ENCODE results near the gene ICA1L.

The ICA1L gene

GRCh38 chr2:202757339-202757738, 114.2 kb downstream of the ICA1L start:
- H3K4me3 ChIP-seq (ENCODE audit: control insufficient read depth, low read depth, low read length): no peak overlapping the region
- no peak for DNase-seq (ENCODE audit: low read depth)
- no peak for TF ChIP-seq CTCF (conservative IDR thresholded peaks at IDR 0.05; ENCODE audit: control insufficient read depth, insufficient read depth, low read depth, low read length)

- TF ChIP-seq CTCF (conservative IDR thresholded peaks at IDR 0.05; ENCODE audit: control insufficient read depth, insufficient read depth, low read depth, low read length): no peak
- no peak for DNase-seq (ENCODE audit: low read depth)
- H3K4me3 ChIP-seq (ENCODE audit: control insufficient read depth, low read depth, low read length): no peak overlapping the region
These were observed 115.0 kb downstream of the ICA1L start for GRCh38 chr2:202756598-202756997.

- no peak overlapping the region for H3K4me3 ChIP-seq (ENCODE audit: control insufficient read depth, low read depth, low read length)
- no peak for DNase-seq (ENCODE audit: low read depth)
- TF ChIP-seq CTCF (conservative IDR thresholded peaks at IDR 0.05; ENCODE audit: control insufficient read depth, insufficient read depth, low read depth, low read length): no peak
These were observed 116.6 kb downstream of the ICA1L start for GRCh38 chr2:202754936-202755335.

GRCh38 chr2:202752071-202752470, 119.5 kb downstream of the ICA1L start:
- no peak overlapping the region for H3K4me3 ChIP-seq (ENCODE audit: control insufficient read depth, low read depth, low read length)
- no peak for DNase-seq (ENCODE audit: low read depth)
- no peak for TF ChIP-seq CTCF (conservative IDR thresholded peaks at IDR 0.05; ENCODE audit: control insufficient read depth, insufficient read depth, low read depth, low read length)

GRCh38 chr2:202750763-202751427, 120.7 kb downstream of the ICA1L start:
- TF ChIP-seq CTCF (conservative IDR thresholded peaks at IDR 0.05; ENCODE audit: control insufficient read depth, insufficient read depth, low read depth, low read length): no peak
- H3K4me3 ChIP-seq (ENCODE audit: control insufficient read depth, low read depth, low read length): no peak overlapping the region
- DNase-seq (ENCODE audit: low read depth): no peak

GRCh38 chr2:202749477-202749876, 122.1 kb downstream of the ICA1L start:
- no peak overlapping the region for H3K4me3 ChIP-seq (ENCODE audit: control insufficient read depth, low read depth, low read length)
- no peak for DNase-seq (ENCODE audit: low read depth)
- TF ChIP-seq CTCF (conservative IDR thresholded peaks at IDR 0.05; ENCODE audit: control insufficient read depth, insufficient read depth, low read depth, low read length): no peak

- H3K4me3 ChIP-seq (ENCODE audit: control insufficient read depth, low read depth, low read length): no peak overlapping the region
- no peak for DNase-seq (ENCODE audit: low read depth)
- no peak for TF ChIP-seq CTCF (conservative IDR thresholded peaks at IDR 0.05; ENCODE audit: control insufficient read depth, insufficient read depth, low read depth, low read length)
These were observed 128.0 kb downstream of the ICA1L start for GRCh38 chr2:202743613-202744012.

Data from fibroblast of mammary gland (primary cell).